GM18858 (cell line): ENCODE measurements around the gene YWHAQ.
"Not testable (repeated sequence)": the region's sequence is repeated elsewhere in the genome, so short reads cannot be mapped to it uniquely, and the experiment has no call there.

Experiments used
- ATAC-seq: cut with Tn5 transposase; IDR thresholded peaks from one replicate; pipeline ENCODE4 v1.9.1; 2021; ENCODE audit not compliant: unreplicated experiment

The YWHAQ gene

GRCh38 chr2:9594366-9595054 lies 36.3 kb downstream of the YWHAQ start:
- no peak for ATAC-seq

- no peak for ATAC-seq
Measured at GRCh38 chr2:9593925-9594324, 36.9 kb downstream of the YWHAQ start.

GRCh38 chr2:9592699-9593098 lies 38.1 kb downstream of the YWHAQ start:
- ATAC-seq, result no peak

- no peak for ATAC-seq
Measured at GRCh38 chr2:9590641-9591040, 40.2 kb downstream of the YWHAQ start.

- no peak for ATAC-seq
Measured at GRCh38 chr2:9586465-9586864, 44.3 kb downstream of the YWHAQ start.

GRCh38 chr2:9585486-9585885 lies 45.3 kb downstream of the YWHAQ start:
- ATAC-seq, result no peak

GRCh38 chr2:9584902-9585301 lies 45.9 kb downstream of the YWHAQ start:
- not testable (repeated sequence) for ATAC-seq

- ATAC-seq, result no peak
Measured at GRCh38 chr2:9582624-9583023, 48.2 kb downstream of the YWHAQ start.

GRCh38 chr2:9578467-9579235 lies 52.1 kb downstream of the YWHAQ start:
- no peak for ATAC-seq

GRCh38 chr2:9574331-9574730 lies 56.5 kb downstream of the YWHAQ start:
- no peak for ATAC-seq

GRCh38 chr2:9573840-9574239 lies 57.0 kb downstream of the YWHAQ start:
- no peak for ATAC-seq

- ATAC-seq, result no peak
Measured at GRCh38 chr2:9573013-9573720, 57.6 kb downstream of the YWHAQ start.

GRCh38 chr2:9570182-9571060 lies 60.4 kb downstream of the YWHAQ start:
- ATAC-seq, result no peak

GRCh38 chr2:9565436-9566153 lies 65.2 kb downstream of the YWHAQ start:
- ATAC-seq, result no peak

GRCh38 chr2:9560628-9561027 lies 70.2 kb downstream of the YWHAQ start:
- no peak for ATAC-seq

GRCh38 chr2:9558948-9559381 lies 71.8 kb downstream of the YWHAQ start:
- no peak for ATAC-seq

- peak; percentile 6 for ATAC-seq
Measured at GRCh38 chr2:9556121-9556743, 74.6 kb downstream of the YWHAQ start.

GRCh38 chr2:9555297-9556120 lies 75.3 kb downstream of the YWHAQ start, which contains the start of gene ADAM17:
Gene ADAM17 (minus strand): TSS chr2:9555830. CDS start chr2:9555605, 225 bp downstream.
- peak; percentile 74 for ATAC-seq

GRCh38 chr2:9554921-9555296 lies 75.9 kb downstream of the YWHAQ start:
- no peak for ATAC-seq
